ENCODE data around the gene HOXA13. TPM values are rescaled to one million over a fixed set of nuclear protein-coding genes. Genes with fewer than 3 reads are reported as not detected.

The HOXA13 gene
- total RNA-seq, 1 experiment from 2014 or later: not detected

GRCh38 chr7:27240015-27240731, 40.3 kb upstream of the HOXA13 start:
- Mint-ChIP-seq H3K9me3 (peaks cover 2 to 6% of the 10 kb centered on the region in 2 experiments; a peak in 3 of 5 replicates), H3K27ac (no peak overlapping the region), H3K36me3 (ENCODE audit: insufficient read depth in 1 of 3, low read depth in 3 of 3) (0 out of 7 replicates have a peak, but pooled peaks cover 0 to 1% (median 0%) of the 10 kb centered on the region in 3 experiments), H3K4me1 (peaks cover 40 to 59% of the 10 kb centered on the region in 2 experiments), H3K4me3 (peak overlapping the region in 1 of 2 experiments; percentile 60; a peak in 1 of 5 replicates), H3K27me3 (ENCODE audit: low read depth) (peaks cover 98% of the 10 kb centered on the region)
- Histone ChIP-seq H2AK5ac (ENCODE audit: insufficient read length, low read length) (no peak overlapping the region), H3K18ac (ENCODE audit: insufficient read length, low read depth, low read length) (no peak overlapping the region), H3K23me2 (ENCODE audit: insufficient read length, low read depth, low read length, poor library complexity, severe bottlenecking) (peaks cover 12% of the 10 kb centered on the region), H4K20me1 (ENCODE audit: control insufficient read depth, insufficient read depth, insufficient read length) (peaks cover 2% of the 10 kb centered on the region), H3K14ac (ENCODE audit: insufficient read depth, low read length) (no peak overlapping the region; the same call in 1 of the 2 replicates), H2BK120ac (ENCODE audit: low read depth, low read length, poor library complexity, severe bottlenecking) (no peak overlapping the region), H3K9ac (ENCODE audit: extremely low read depth, insufficient read length, low read length) (no peak overlapping the region), H3K4ac (ENCODE audit: low read depth, low read length) (no peak overlapping the region), H3K27ac (ENCODE audit: insufficient read length, low read depth, low read length) (no peak overlapping the region), H2BK20ac (ENCODE audit: low read depth, low read length, poor library complexity, severe bottlenecking) (no peak overlapping the region), H3K56ac (ENCODE audit: insufficient read length, low read depth, low read length) (no peak overlapping the region), H4K8ac (replicated peaks; ENCODE audit: insufficient read length, low read depth, low read length) (no peak overlapping the region), H3K9me3 (ENCODE audit: control insufficient read depth, low read depth, low read length) (no peaks in the 10 kb centered on the region), H2AFZ (ENCODE audit: low read length) (no peak overlapping the region), H3K4me2 (ENCODE audit: insufficient read depth, insufficient read length, low read length) (no peak overlapping the region), H2BK12ac (ENCODE audit: insufficient read length, low read depth, low read length) (no peak overlapping the region), H3K79me1 (ENCODE audit: insufficient read depth, low read depth, low read length, poor library complexity, severe bottlenecking) (no peaks in the 10 kb centered on the region), H2BK5ac (ENCODE audit: insufficient read length, low read length) (no peak overlapping the region), H3K4me1 (ENCODE audit: insufficient read depth, low read length) (no peaks in the 10 kb centered on the region), H3K23ac (ENCODE audit: insufficient read length, low read depth, low read length) (no peak overlapping the region), H3K27me3 (ENCODE audit: insufficient read depth, low read length) (peaks cover 97% of the 10 kb centered on the region), H4K91ac (ENCODE audit: insufficient read length, low read depth, low read length) (no peak overlapping the region), H4K5ac (ENCODE audit: insufficient read length, low read depth, low read length) (no peak overlapping the region), H3T11ph (ENCODE audit: low read length) (no peak overlapping the region), H3K79me2 (ENCODE audit: insufficient read depth, low read length) (no peaks in the 10 kb centered on the region), H2BK15ac (ENCODE audit: low read depth, low read length) (no peak overlapping the region)
- no peak for TF ChIP-seq CTCF (conservative IDR thresholded peaks at IDR 0.05)
- peak; percentile 37 for DNase-seq
- WGBS (ENCODE audit: extremely low coverage, insufficient read length, low lambda C conversion rate): no CpG with 5 or more reads among the region's 18 CpGs

Data from H9 (cell line).